ENCODE results near the gene MSGN1. TPM values are rescaled to one million over a fixed set of nuclear protein-coding genes. Genes with fewer than 3 reads are reported as not detected.
A peak's percentile ranks its signal among the peaks of the same experiment; 100 is the strongest.

Gene MSGN1
- polyA plus RNA-seq, 3 donors: not detected

- DNase-seq: no peak
These were observed 31.0 kb downstream of the MSGN1 start for GRCh38 chr2:17847236-17847635.

- no peak for DNase-seq
These were observed 33.0 kb downstream of the MSGN1 start for GRCh38 chr2:17849275-17849674.

- DNase-seq: no peak
These were observed 33.9 kb downstream of the MSGN1 start for GRCh38 chr2:17850151-17850550.

GRCh38 chr2:17851731-17852585 lies 35.7 kb downstream of the MSGN1 start:
- DNase-seq: peak; percentile 28

- DNase-seq: no peak
These were observed 37.5 kb downstream of the MSGN1 start for GRCh38 chr2:17853799-17854198.

GRCh38 chr2:17857021-17857420 lies 40.8 kb downstream of the MSGN1 start:
- DNase-seq: no peak

- peak; percentile 15 for DNase-seq
These were observed 41.8 kb downstream of the MSGN1 start for GRCh38 chr2:17858064-17858463.

- no peak for DNase-seq
These were observed 47.3 kb downstream of the MSGN1 start for GRCh38 chr2:17863539-17863938.

- no peak for DNase-seq
These were observed 48.4 kb downstream of the MSGN1 start for GRCh38 chr2:17864676-17865075.

GRCh38 chr2:17867133-17867532 lies 50.9 kb downstream of the MSGN1 start:
- DNase-seq: no peak

Other genes with a start within 250 kb of the MSGN1 start
- gene SMC6, start 62.6 kb upstream of the MSGN1 start, polyA plus RNA-seq (ENCODE audit: insufficient read length in 3 of 3): 10 to 100 TPM; 31.6 to 39.4 (median 35.1) TPM
- gene GEN1, start 62.3 kb upstream of the MSGN1 start, polyA plus RNA-seq (ENCODE audit: insufficient read length in 3 of 3): 10 to 100 TPM; 10.6 to 16.5 (median 15.3) TPM
- 10 to 100 TPM in 1 of 3 donors, 1 to 10 TPM in 2; 6.5 to 11.6 (median 6.9) TPM for gene KCNS3, start 62.2 kb downstream of the MSGN1 start, polyA plus RNA-seq (ENCODE audit: insufficient read length in 3 of 3)